Kidney (tissue), 14 donors: ENCODE data around the gene RND1. TPM values are rescaled to one million over a fixed set of nuclear protein-coding genes. Genes with fewer than 3 reads are reported as not detected.
"Not testable (repeated sequence)": the region's sequence is repeated elsewhere in the genome, so short reads cannot be mapped to it uniquely, and the experiment has no call there.

Source experiments
- DNase-seq, 5 donors: peaks; one replicate each; pipeline ENCODE4 v3.0.0-alpha.2; 2013 to 2020
- FAIRE-seq: peaks from 2 replicates; lab custom pipeline; 2012; peaks lifted over from hg19 to GRCh38; lab: Jason Lieb, UNC
- H3K27ac ChIP-seq, 2 donors: one replicate each; pipeline ENCODE4 v1.7.0; 2013; ENCODE audit warnings: low read depth in 2 of 2, low read length in 2 of 2, inconsistent platforms in 1 of 2
- H3K27me3 ChIP-seq: one replicate; pipeline ENCODE4 v1.7.1; 2013; ENCODE audit warnings: low read length, inconsistent platforms; ENCODE audit not compliant: control insufficient read depth, insufficient read depth
- H3K36me3 ChIP-seq, 3 donors: one replicate each; pipeline versions ENCODE4 v1.7.0 to v1.7.1; 2013; ENCODE audit warnings: low read length in 3 of 3, control low read depth in 1 of 3, inconsistent platforms in 1 of 3; ENCODE audit not compliant: insufficient read depth in 3 of 3, control insufficient read depth in 2 of 3
- H3K4me1 ChIP-seq, 3 donors: one replicate each; pipeline versions ENCODE4 v1.7.0 to v1.7.1; 2013; ENCODE audit warnings: low read length in 3 of 3, inconsistent platforms in 1 of 3, low read depth in 1 of 3; ENCODE audit not compliant: control insufficient read depth in 2 of 3, insufficient read depth in 2 of 3
- H3K4me3 ChIP-seq, 3 donors: one replicate each; pipeline versions ENCODE4 v1.7.0 to v1.8.1; 2013; ENCODE audit warnings: low read length in 3 of 3, control low read depth in 1 of 3, inconsistent platforms in 1 of 3
- H3K9ac ChIP-seq, 3 donors: one replicate each; pipeline versions ENCODE4 v1.7.0 to v1.7.1; 2013; ENCODE audit warnings: low read length in 3 of 3, control low read depth in 1 of 3, inconsistent platforms in 1 of 3
- H3K9me3 ChIP-seq, 3 donors: one replicate each; pipeline versions ENCODE4 v1.7.0 to v1.7.1; 2013; ENCODE audit warnings: low read length in 3 of 3, control low read depth in 1 of 3, inconsistent platforms in 1 of 3; ENCODE audit not compliant: control insufficient read depth in 2 of 3, insufficient read depth in 1 of 3
- CTCF ChIP-seq: IDR thresholded peaks from 3 replicates; pipeline ENCODE4 v1.5.1; 2012; ENCODE audit warnings: mild to moderate bottlenecking, moderate library complexity, borderline replicate concordance; ENCODE audit not compliant: insufficient read depth; ENCODE audit errors: extremely low read depth
- intact Hi-C: fragments of 100-400 bp; cut with DNase I; formaldehyde crosslinking; loops from one replicate; pipeline ENCODE4 v1.11.1; 2022
- polyA plus RNA-seq: library from polyadenylated mRNA; stranded (reverse); fragments of 350-450 nt; fragmentation: Illumina TruSeq; extraction: RNeasy Lipid Tissue Mini Kit (QIAGEN cat#74804); gene quantifications from one replicate; pipeline ENCODE4 v1.2.3, GENCODE V29; 2014; ENCODE audit warnings: low read depth, low replicate concordance; ENCODE audit not compliant: insufficient read depth
- total RNA-seq: library from RNA; stranded (reverse); fragmentation: NEBNext Ultra II Directional; extraction: Animal tissue kit (Norgen Biotek cat#: 25700); gene quantifications from one replicate; pipeline ENCODE4 v1.2.1, GENCODE V29; 2021
- donor health status: control.
- donor health status: control.
- donor health status: control.
- donor health status: control.
- donor health status: control.
- donor health status: DM: yes; HTN: yes; CAD: no.
- donor health status: Normal renal cell carcinoma (clear cell type).

RND1 gene
- total and polyA plus RNA-seq, 2 donors from 2014 or later, result 1.0 to 2.2 TPM

- FAIRE-seq, result no peak
- H3K4me1 ChIP-seq, result peaks cover 0 to 9% (median 7%) of the 10 kb centered on the region in 3 donors
- no peaks in the 10 kb centered on the region for H3K27me3 ChIP-seq
- no peaks in the 10 kb centered on the region for H3K9me3 ChIP-seq
- intact Hi-C loops, result no loop called here
- no peak overlapping the region for H3K9ac ChIP-seq
- no peak overlapping the region for H3K27ac ChIP-seq
- DNase-seq, result no peak
- no peak for TF ChIP-seq CTCF
- no peaks in the 10 kb centered on the region for H3K36me3 ChIP-seq
- no peak overlapping the region for H3K4me3 ChIP-seq
Observed at GRCh38 chr12:48861111-48861510, 4.6 kb downstream of the RND1 start.

- H3K36me3 ChIP-seq, result not testable (repeated sequence)
Observed at GRCh38 chr12:48860236-48860635, 5.4 kb downstream of the RND1 start.

GRCh38 chr12:48859607-48860006, 6.1 kb downstream of the RND1 start:
- intact Hi-C loops, result no loop called here
- no peaks in the 10 kb centered on the region for H3K9me3 ChIP-seq
- no peak overlapping the region for H3K9ac ChIP-seq
- DNase-seq, result no peak
- no peak overlapping the region for H3K4me3 ChIP-seq
- H3K36me3 ChIP-seq, result no peaks in the 10 kb centered on the region
- H3K27me3 ChIP-seq, result no peaks in the 10 kb centered on the region
- no peak for TF ChIP-seq CTCF
- FAIRE-seq, result no peak
- H3K4me1 ChIP-seq, result peaks cover 0 to 3% (median 0%) of the 10 kb centered on the region in 3 donors
- H3K27ac ChIP-seq, result no peak overlapping the region

More at GRCh38 chr12:48860236-48860635, 5.4 kb downstream of the RND1 start:
- H3K4me3 ChIP-seq, H3K9ac ChIP-seq, DNase-seq, H3K9me3 ChIP-seq, H3K4me1 ChIP-seq, intact Hi-C loops, H3K27ac ChIP-seq, H3K27me3 ChIP-seq, FAIRE-seq: not testable (repeated sequence)

- TF ChIP-seq CTCF, result no peak
- intact Hi-C loops, result no loop called here
- no peaks in the 10 kb centered on the region for H3K27me3 ChIP-seq
- H3K9me3 ChIP-seq, result no peaks in the 10 kb centered on the region
- no peak for FAIRE-seq
- H3K36me3 ChIP-seq, result no peaks in the 10 kb centered on the region
- peaks cover 0 to 2% (median 0%) of the 10 kb centered on the region in 3 donors for H3K4me1 ChIP-seq
- H3K9ac ChIP-seq, result no peak overlapping the region
- DNase-seq, result no peak
- H3K27ac ChIP-seq, result no peak overlapping the region
- H3K4me3 ChIP-seq, result no peak overlapping the region
Observed at GRCh38 chr12:48858043-48858442, 7.6 kb downstream of the RND1 start.
